NCI-H1417 (cell line): Measurements from ENCODE around the gene TACR2.

Experiments used
- DNase-seq, 3 experiments: peaks; one replicate each; lab custom pipeline; 2025; lab: John Stamatoyannopoulos, UW

Gene TACR2

DNA sequence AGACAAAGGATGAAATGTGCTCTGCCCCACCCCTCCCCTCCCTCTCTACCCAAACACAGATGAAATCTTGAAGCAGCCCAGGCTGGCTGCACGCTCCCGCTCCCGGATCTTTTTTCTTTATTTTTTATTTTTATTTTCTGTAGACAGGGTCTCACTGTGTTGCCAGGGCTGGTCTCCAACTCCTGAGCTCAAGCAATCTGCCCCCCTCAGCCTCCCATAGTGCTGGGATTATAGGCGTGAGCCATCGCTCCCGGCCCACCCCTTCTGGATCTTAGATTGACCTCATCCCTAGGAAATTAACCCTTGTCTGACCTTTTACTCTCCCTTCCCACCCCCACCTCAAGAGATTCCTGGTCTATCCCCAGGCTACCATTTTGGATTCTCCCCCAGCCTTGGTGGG lies 14.3 kb downstream of the TACR2 start:
- no peak for DNase-seq

DNA sequence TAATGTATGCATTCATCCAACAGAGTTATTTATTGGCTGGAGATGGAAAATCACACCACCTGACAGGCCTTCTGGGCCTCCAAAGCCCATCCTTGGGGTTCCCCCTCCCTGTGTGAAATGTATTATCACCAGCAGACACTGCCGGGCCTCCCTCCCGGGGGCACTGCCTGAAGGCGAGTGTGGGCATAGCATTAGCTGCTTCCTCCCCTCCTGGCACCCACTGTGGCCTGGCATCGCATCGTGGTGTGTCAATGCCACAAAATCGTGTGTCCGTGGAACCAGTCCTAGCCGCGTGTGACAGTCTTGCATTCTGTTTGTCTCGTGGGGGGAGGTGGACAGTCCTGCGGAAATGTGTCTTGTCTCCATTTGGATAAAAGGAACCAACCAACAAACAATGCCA lies 15.3 kb downstream of the TACR2 start:
- DNase-seq, result peak in 1 of 3 experiments; percentile 26

DNA sequence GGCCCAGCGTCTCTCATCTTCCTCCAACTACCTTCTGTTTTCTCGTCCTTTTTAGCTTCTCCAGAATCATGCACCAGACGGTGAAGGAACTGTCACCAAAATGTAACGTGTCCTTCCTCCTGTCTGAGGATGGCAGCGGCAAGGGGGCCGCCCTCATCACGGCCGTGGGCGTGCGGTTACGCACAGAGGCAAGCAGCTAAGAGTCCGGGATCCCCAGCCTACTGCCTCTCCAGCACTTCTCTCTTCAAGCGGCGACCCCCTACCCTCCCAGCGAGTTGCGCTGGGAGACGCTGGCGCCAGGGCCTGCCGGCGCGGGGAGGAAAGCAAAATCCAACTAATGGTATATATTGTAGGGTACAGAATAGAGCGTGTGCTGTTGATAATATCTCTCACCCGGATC lies 15.8 kb downstream of the TACR2 start:
- no peak for DNase-seq

DNA sequence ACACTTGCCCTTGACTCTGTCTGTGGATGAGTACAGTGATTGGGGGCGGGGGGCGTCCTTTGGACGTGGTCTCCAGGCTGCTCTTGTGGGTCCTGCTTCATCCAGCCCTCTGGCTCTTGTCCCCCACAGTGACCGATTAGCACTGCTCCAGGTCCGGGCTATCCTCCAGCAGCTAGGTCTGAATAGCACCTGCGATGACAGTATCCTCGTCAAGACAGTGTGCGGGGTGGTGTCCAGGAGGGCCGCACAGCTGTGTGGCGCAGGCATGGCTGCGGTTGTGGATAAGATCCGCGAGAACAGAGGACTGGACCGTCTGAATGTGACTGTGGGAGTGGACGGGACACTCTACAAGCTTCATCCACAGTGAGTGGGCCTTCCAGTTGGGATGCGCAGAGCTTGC lies 18.3 kb downstream of the TACR2 start:
- no peak for DNase-seq

DNA sequence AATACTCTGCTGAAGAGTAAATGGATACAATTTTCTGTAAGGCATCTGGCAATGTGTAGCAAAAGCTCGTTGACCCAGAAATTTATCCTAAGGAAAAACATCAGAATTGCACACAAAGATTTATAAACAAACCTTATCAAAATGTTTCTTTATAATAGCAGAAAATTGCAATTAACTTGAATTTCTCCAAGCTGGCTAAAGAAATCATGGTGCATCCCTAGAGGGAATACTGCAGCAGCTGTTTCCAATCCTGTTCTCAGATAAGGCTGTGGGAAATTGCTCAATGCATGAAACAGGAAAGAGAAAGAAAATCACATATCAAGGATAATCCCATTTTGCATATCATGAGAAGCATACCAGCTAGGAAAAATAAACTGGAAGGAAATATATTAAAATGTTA lies 18.7 kb downstream of the TACR2 start:
- DNase-seq, result no peak

DNA sequence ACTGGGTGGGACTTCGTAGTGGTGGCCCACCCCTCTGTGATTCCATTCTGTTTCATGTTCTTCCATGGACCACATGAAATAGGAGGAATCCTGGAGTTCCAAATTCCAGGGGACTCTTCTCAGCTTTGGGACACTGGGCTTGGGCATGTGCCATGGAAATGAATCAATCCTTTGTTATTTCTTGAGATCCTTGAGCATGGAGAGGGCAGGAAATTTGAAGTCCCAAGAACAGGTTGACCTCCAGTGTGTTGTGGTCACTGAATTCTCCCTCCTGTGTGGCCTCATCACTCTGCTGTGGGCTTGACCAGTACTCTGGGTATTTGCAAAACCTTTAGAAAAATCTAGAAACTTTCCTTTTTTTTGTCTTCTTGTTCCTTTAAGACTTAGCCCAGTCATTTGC lies 22.7 kb downstream of the TACR2 start:
- no peak for DNase-seq

DNA sequence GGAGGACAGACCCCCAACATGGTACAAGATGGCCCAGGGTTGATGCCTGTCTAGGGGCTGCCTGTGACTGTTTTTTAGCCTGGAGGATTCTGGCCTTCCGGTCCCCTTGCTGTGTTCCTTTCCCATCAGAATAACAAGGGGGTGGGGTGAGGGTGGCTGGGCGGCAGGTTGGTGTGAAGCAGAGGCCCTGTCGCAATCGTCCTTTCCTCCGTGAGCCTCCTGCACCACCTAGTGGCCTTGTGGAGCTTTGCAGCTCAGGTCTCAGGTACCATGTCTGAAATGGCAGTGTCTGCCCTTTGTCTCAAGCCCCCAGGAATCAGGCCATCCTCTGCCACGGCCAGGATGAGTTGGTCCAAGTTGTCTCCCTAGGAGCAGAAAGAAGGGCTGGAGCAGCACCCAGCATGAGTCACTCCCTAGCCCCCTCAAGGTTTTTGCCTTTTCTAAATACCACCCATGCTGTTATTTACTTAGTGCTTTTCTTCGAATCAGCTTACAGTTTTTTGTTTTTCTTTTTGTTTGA lies 24.2 kb downstream of the TACR2 start:
- DNase-seq, result peak; percentile 69 to 89 (median 74)

DNA sequence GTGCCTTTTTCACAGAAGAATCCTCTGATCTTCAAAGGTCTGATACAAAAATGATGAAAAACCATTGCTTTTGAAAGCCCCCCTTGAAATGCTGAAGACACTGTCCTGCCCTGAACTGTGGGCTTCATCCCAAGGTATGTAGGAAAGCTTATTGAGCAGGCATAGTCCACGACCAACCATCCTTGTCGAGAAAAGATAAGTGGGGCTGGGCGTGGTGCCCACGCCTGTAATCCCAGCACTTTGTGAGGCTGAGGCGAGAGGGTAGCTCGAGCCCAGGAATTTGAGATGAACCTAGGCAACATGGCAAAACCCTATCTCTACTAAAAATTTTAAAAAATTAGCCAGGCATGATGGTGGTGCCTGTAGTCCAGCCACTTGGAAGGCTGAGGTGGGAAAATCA lies 25.6 kb downstream of the TACR2 start:
- DNase-seq, result no peak

DNA sequence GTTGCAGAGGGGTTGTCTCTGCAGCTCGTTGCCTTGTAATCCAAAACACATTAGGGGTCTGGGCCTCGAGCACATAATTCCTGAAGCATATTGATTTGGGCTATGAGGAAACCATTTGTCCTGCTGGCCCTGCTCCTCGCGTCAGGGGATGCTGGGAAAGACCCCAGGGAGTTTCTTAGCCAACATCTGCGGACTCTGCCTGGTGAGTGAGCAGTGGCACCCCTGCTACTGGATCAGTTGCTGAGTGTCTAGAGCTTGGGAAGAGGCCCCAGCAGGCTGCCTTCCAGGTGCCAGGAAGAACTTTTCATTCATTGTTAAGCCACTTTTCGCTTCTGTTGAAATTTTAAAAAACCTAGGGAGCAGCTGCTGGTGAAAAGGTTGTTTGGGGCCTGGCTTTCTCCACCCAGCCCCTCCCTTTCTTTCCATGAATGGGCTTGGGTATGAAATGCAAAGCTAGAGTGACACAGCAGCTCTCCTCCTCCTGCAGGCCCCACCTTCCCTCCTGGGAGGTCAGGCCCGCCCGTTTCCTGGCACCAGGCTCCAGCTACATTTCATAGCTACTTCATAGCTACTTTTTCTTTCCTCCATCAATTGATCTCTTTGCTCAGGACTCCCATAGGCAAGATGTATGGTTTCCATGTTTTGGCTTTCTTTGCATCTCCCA lies 26.8 kb downstream of the TACR2 start:
- DNase-seq, result no peak

DNA sequence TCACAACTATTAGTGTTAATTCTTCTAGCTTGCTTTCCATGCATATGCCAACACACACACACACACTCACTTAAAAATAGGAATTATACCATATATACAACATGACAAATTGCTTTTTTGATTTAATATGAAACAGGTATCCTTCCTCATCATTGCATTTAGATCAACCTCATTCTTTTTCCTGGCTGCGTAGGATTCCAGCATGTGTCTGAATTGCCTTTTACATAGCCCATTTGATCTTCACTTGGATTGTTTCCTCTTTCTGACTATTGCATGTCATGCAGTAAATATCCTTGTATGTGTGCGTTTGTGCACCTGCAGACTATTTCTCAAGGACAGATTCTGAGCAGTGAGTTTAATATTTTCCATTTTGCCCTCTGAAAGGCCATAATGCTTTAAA lies 28.2 kb downstream of the TACR2 start:
- DNase-seq, result no peak

DNA sequence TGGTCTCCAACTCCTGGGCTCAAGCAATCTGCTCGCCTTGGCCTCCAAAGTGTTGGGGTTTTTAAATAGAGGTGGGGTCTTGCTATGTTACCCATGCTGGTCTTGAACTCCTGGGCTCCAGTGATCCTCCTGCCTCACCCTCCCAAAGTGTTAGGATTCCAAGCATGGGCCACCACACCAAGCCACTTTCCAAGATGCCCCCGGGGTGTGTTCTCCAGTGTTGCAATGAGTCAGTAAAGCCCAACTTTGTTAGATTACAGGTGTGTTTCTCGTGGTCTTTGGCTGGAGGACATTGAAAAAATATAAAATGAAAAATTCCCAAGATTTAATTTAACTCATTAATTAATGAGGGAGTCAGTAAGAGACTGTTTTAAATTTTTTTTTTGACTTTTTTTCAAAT lies 29.2 kb downstream of the TACR2 start:
- no peak for DNase-seq

DNA sequence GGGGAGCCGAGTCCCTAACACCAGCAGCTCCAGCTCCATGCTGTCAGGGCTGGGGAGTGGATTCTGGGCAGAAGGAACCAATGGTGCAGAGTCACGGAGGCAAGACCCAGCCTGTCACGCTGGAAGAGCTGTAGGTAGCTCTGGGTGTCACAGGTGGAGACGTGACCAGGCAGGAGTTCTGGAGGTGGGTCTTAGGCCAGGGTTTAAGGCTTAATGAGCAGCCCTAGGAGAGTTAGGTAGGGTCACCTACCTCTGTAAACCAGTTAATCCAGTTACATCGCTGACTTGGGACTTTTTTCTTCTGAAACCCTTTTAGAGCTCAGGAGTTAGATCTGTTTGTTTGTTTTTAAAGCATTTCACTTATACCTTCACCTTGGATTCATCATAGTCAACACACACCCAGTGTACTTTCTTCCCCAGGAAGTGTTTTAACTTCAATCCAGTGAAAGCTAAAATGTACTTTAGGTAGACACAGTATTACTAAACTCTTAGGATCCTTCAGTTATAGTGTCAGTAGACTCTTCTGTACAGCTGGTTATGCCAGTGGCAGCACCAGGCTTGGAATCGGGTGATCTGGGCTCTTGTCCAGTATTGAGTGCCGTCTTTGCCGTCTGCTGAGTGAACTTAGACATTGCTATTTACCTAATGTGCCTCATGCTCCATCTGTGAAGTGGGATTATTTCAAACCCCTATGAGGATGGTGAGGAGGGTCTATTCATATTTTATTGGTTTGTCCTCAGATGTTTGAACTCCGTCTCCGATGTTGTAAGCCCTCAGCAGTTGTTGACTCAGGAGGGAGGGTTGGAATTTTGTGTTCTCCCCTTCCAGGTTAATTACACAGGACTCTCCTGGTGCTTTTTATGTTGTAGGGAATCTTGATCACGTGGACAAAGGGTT lies 31.0 kb downstream of the TACR2 start:
- no peak for DNase-seq

DNA sequence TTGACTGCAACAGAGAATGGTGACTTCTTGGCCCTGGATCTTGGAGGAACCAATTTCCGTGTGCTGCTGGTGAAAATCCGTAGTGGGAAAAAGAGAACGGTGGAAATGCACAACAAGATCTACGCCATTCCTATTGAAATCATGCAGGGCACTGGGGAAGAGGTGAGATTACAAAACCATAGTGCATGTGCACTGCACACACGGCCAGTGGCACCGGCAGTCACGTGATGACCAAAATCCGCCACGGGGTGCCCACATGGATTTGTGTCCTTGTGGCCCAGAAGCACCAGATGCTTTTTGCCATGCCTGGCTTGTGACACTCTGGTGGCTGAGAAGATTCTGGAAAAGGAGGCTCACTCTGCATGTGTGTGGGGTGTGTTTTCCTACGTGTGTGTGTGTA lies 32.4 kb downstream of the TACR2 start:
- no peak for DNase-seq

DNA sequence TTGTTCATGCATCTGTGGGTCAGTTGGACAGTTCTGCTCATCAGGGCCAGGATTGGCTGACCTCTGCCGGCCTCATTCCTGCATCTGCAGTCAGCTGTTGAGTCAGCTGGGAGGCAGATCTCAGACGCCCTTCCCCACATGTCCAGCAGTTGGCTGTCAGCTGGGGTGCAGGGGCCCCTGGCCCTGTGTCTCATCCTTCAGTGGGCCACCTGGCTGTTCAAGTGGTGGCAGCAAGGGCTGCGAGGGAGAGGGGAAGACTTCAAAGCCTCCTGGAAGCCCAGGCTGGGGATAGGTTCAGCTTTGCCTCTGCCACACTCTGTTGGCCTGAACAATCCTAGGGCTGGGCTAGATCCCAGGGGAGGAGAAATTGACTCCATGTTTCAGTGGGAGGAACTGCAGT lies 33.2 kb downstream of the TACR2 start:
- DNase-seq, result no peak

DNA sequence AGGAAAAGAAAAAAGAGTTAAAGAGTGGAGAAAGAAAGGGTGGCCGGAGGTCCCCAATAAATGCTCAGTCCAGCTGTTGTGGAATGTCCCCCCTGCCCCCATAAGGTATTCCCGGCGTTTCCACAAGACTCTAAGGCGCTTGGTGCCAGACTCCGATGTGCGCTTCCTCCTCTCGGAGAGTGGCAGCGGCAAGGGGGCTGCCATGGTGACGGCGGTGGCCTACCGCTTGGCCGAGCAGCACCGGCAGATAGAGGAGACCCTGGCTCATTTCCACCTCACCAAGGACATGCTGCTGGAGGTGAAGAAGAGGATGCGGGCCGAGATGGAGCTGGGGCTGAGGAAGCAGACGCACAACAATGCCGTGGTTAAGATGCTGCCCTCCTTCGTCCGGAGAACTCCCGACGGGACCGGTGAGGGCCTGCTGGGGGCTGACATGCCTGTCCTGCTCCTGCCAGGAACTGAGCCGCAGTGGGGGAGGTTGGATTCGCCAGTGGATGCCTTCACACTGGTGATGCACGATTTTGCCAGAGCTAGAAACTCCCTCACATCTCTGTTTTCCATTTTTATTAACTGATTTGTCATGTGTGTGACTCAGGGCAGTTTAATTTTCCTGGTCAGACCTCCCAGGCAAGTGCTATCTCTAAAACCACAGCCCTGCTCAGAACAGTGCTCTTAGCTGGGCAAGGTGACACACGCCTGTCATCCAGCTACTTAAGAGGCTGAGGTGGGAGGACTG lies 34.2 kb downstream of the TACR2 start:
- no peak for DNase-seq

DNA sequence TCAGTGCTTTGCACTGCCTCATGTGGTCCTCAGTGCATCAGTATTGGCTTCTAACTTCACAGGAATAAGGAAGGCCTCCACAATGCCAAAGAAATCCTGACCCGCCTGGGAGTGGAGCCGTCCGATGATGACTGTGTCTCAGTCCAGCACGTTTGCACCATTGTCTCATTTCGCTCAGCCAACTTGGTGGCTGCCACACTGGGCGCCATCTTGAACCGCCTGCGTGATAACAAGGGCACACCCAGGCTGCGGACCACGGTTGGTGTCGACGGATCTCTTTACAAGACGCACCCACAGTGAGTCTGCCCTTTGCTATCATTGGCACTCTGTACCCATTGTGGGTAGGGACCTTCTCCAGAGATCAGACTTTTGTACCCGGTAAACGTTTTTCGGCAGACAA lies 36.9 kb downstream of the TACR2 start:
- no peak for DNase-seq

DNA sequence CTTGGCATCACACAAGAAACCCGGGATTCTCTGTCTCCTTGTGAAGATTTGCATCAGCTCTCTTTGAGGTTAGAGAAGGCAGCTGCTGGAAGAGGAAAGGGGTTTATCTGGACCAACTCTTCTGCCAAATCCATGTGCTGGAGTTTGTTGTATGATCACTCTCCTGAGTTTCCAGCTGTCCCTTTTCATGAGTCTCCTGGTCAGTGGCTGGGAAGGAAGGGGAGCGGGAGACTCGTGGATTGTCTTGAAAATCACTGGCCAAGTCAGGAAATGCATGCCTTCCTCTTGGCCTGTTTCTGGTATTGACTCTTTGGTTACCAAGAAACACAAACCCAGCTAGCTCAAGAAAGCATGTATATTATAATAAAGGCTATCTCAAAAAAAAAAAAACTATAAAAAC lies 38.8 kb downstream of the TACR2 start:
- no peak for DNase-seq

DNA sequence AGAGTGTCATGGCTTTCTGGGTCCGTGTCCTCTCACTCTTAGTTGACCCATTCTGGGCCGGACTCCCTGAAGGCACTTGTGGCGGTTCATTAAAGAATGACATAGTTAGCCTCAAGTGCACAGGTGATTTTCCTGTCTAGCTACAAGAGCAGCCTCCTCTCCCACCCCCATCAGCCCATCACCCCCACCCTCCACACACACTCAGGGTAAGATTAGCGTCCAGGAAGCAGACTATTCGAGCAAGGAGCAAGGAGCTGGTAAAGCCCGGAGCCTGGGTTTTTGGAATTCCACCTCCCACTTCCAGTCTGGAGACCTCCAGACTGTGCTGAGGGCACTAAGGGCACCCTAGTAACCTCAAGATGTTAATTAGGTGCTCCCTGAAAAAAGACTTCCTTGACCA lies 39.5 kb downstream of the TACR2 start:
- no peak for DNase-seq

DNA sequence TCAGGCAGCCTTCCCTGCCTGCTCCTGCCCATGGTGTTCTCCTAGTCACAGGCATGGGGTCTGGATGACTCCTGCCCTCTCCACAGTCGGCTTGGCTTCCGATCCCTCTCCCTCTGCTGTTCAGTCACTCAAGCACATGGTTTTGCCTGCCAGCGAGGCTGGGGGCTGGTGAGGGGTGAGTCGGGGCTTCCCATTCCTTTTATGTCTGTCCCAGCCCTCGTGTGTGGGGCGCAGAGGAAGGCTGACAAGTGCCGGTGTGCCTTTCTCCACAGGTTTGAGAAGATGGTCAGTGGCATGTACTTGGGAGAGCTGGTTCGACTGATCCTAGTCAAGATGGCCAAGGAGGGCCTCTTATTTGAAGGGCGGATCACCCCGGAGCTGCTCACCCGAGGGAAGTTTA lies 40.1 kb downstream of the TACR2 start:
- no peak for DNase-seq

DNA sequence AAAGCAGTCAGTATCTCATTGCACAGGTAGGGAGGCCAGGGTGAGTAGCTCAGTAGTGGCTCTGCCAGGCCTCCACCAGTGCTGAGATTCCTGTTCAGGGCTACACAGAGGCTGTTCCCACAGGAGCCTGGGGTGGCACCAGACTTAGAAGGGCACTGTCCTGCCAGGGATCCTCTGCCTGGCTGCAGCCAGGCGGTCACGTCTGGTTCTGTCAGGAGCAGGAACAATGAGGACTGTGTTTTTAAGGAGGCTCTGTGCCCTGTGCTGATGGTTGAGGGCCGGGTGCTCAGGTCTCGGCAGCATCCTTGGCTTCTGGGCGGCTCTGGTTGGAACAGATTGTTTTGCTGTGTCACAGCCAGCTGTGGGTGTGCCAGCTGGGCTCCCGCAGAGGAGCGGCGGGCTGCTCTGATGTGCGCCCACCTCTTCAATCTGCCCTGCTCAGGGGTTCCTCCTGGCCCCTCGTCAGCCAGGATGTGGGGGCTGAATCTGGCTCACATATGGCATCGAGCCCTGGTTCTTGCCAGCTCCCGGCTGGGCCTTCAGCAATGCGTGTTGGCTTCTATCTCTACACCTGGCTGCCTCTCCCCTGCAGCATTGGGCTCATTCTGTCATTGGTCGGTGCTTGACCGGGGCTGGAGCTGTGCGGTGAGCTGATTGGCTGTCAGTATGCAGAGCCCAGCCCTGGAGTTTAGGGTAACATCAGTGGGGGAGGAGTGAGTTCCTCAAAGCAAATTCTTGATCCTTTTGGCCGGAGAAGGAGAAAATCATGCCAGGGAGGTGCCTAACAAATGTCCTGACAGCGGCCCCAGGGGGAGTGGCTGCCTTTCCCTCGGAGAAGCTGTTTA lies 41.2 kb downstream of the TACR2 start:
- no peak for DNase-seq

DNA sequence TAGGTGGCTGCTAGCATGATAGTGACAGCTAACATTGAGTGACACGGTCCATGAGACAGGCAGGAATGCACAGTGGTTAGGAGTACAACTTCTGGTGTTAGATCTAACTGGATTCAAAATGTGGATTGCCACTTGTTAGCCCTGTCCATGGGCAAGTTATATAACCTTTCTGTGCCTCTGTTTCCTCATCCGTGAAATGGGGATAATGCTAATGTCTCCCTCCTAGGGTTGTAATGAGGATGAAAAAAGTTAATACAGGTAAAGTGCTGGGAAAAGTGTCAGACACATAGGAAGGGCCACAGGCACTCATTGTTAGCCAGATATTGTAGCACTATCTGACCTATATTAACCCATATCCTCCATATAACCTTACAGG lies 41.8 kb downstream of the TACR2 start:
- no peak for DNase-seq

DNA sequence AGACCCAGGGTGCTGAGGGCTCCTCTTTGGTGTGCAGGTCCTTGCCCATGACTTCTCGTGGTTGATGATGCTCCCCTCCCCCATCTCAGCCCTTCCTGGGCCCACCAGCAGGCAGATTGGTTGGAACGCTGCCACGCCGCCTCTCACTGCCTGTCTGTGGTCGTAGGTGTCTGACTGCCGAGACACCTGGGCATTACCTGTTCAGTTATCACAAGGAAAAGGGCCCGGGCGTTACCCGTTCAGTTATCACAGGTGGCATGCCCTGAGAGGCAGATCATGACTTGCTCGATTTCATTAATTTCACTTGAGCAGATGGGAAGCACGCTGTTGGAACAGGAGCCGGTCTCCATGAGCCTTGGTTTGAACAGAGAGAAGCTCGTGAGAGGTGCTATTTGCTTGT lies 42.5 kb downstream of the TACR2 start:
- no peak for DNase-seq
